Measurements from ENCODE around the gene TTLL10. TPM values are rescaled to one million over a fixed set of nuclear protein-coding genes. Genes with fewer than 3 reads are reported as not detected.
"Not testable (repeated sequence)": the region's sequence is repeated elsewhere in the genome, so short reads cannot be mapped to it uniquely, and the experiment has no call there.

The TTLL10 gene
- polyA plus RNA-seq, 1 donor from 2014 or later, result not detected

DNA sequence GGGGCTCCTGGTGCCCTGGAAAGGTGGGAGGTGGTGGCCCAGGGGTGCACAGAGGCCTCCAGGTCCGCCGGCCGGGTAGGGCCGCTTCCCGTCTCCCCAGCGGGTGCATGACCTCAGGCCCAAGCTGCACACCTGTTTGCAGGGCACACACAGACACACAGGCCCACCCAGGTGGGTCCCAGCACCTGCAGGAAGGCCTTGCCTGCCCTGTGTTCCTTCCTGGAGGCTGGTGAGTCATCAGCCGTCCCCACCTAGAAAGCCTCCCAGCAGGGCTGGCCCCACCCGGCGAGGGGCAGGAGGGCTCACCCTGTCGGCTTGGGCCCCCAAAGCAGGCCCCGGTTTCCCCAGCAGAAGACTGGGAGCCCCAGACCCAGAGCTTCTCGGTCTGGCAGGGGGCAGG lies 23.6 kb upstream of the TTLL10 start:
- H3K36me3 ChIP-seq (ENCODE audit: insufficient read depth, low read length), result no peaks in the 10 kb centered on the region
- H3K9me3 ChIP-seq (ENCODE audit: low read length), result no peaks in the 10 kb centered on the region
- H3K27ac ChIP-seq (ENCODE audit: low read length), result no peak overlapping the region
- no peak for TF ChIP-seq EP300 (conservative IDR thresholded peaks at IDR 0.05; ENCODE audit: poor library complexity, severe bottlenecking)
- TF ChIP-seq MXI1 (conservative IDR thresholded peaks at IDR 0.05; ENCODE audit: poor library complexity, severe bottlenecking), result no peak
- TF ChIP-seq POLR2AphosphoS5 (IDR thresholded peaks at IDR 0.05), result no peak
- no peak for TF ChIP-seq SMC3 (conservative IDR thresholded peaks at IDR 0.05; ENCODE audit: poor library complexity)
- TF ChIP-seq EZH2 (IDR thresholded peaks at IDR 0.05; ENCODE audit: borderline replicate concordance, insufficient read depth, low read length, poor library complexity, severe bottlenecking), result no peak
- TF ChIP-seq, protein P1, sequence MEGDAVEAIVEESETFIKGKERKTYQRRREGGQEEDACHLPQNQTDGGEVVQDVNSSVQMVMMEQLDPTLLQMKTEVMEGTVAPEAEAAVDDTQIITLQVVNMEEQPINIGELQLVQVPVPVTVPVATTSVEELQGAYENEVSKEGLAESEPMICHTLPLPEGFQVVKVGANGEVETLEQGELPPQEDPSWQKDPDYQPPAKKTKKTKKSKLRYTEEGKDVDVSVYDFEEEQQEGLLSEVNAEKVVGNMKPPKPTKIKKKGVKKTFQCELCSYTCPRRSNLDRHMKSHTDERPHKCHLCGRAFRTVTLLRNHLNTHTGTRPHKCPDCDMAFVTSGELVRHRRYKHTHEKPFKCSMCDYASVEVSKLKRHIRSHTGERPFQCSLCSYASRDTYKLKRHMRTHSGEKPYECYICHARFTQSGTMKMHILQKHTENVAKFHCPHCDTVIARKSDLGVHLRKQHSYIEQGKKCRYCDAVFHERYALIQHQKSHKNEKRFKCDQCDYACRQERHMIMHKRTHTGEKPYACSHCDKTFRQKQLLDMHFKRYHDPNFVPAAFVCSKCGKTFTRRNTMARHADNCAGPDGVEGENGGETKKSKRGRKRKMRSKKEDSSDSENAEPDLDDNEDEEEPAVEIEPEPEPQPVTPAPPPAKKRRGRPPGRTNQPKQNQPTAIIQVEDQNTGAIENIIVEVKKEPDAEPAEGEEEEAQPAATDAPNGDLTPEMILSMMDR (IDR thresholded peaks at IDR 0.05; ENCODE audit: poor library complexity, severe bottlenecking), result no peak
- TF ChIP-seq, protein P2, sequence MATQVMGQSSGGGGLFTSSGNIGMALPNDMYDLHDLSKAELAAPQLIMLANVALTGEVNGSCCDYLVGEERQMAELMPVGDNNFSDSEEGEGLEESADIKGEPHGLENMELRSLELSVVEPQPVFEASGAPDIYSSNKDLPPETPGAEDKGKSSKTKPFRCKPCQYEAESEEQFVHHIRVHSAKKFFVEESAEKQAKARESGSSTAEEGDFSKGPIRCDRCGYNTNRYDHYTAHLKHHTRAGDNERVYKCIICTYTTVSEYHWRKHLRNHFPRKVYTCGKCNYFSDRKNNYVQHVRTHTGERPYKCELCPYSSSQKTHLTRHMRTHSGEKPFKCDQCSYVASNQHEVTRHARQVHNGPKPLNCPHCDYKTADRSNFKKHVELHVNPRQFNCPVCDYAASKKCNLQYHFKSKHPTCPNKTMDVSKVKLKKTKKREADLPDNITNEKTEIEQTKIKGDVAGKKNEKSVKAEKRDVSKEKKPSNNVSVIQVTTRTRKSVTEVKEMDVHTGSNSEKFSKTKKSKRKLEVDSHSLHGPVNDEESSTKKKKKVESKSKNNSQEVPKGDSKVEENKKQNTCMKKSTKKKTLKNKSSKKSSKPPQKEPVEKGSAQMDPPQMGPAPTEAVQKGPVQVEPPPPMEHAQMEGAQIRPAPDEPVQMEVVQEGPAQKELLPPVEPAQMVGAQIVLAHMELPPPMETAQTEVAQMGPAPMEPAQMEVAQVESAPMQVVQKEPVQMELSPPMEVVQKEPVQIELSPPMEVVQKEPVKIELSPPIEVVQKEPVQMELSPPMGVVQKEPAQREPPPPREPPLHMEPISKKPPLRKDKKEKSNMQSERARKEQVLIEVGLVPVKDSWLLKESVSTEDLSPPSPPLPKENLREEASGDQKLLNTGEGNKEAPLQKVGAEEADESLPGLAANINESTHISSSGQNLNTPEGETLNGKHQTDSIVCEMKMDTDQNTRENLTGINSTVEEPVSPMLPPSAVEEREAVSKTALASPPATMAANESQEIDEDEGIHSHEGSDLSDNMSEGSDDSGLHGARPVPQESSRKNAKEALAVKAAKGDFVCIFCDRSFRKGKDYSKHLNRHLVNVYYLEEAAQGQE (IDR thresholded peaks at IDR 0.05; ENCODE audit: borderline replicate concordance), result no peak
- TF ChIP-seq TAF1 (IDR thresholded peaks at IDR 0.05; ENCODE audit: low read depth), result no peak
- no peak for TF ChIP-seq RAD21 (conservative IDR thresholded peaks at IDR 0.05)
- no peaks in the 10 kb centered on the region for H4K20me1 ChIP-seq (ENCODE audit: insufficient read depth)
- no peak overlapping the region for H2AFZ ChIP-seq (ENCODE audit: low read depth, low read length)
- H3K79me2 ChIP-seq (replicated peaks; ENCODE audit: insufficient read depth, low read length), result no peaks in the 10 kb centered on the region
- H3K27me3 ChIP-seq (ENCODE audit: insufficient read depth, low read depth, low read length), result no peaks in the 10 kb centered on the region
- H3K4me2 ChIP-seq (ENCODE audit: low read length), result no peak overlapping the region
- no peaks in the 10 kb centered on the region for H3K9me2 ChIP-seq (ENCODE audit: insufficient read depth, low read length)
- H3K9ac ChIP-seq (ENCODE audit: low read length), result no peak overlapping the region
- H3K4me3 ChIP-seq (ENCODE audit: low read length), result no peak overlapping the region
- no peaks in the 10 kb centered on the region for H3F3A ChIP-seq (ENCODE audit: insufficient read depth, low read length, poor library complexity, severe bottlenecking)

DNA sequence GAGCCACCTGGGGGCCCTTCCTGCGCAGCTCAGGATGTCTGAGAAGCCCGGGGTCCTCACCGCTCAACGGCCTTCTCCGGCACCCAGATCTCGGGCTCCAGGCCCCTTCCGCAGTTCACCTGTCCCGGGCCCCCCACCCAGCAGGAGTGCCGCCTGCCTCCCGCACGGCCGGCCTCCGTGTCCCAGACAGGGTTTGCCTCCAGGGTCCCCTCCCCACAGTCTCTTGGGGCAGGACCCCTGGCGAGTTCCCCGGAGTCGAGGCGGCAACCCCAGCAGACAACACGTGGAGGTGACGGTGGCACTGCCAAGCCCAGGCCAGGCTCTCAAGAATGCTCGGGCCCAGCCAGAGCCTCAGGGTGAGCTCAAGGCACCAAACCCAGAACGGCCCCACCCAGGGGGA lies 22.4 kb upstream of the TTLL10 start:
- no peaks in the 10 kb centered on the region for H3K27me3 ChIP-seq (ENCODE audit: insufficient read depth, low read depth, low read length)
- H3K36me3 ChIP-seq (ENCODE audit: insufficient read depth, low read length), result no peaks in the 10 kb centered on the region
- no peaks in the 10 kb centered on the region for H3K79me2 ChIP-seq (replicated peaks; ENCODE audit: insufficient read depth, low read length)
- no peak overlapping the region for H3K4me3 ChIP-seq (ENCODE audit: low read length)
- H3F3A ChIP-seq (ENCODE audit: insufficient read depth, low read length, poor library complexity, severe bottlenecking), result no peaks in the 10 kb centered on the region
- H3K27ac ChIP-seq (ENCODE audit: low read length), result no peak overlapping the region
- no peak overlapping the region for H3K4me2 ChIP-seq (ENCODE audit: low read length)
- no peaks in the 10 kb centered on the region for H4K20me1 ChIP-seq (ENCODE audit: insufficient read depth)
- no peak overlapping the region for H2AFZ ChIP-seq (ENCODE audit: low read depth, low read length)
- H3K9me3 ChIP-seq (ENCODE audit: low read length), result no peaks in the 10 kb centered on the region
- no peak overlapping the region for H3K9ac ChIP-seq (ENCODE audit: low read length)
- TF ChIP-seq, protein P1 (IDR thresholded peaks at IDR 0.05; ENCODE audit: poor library complexity, severe bottlenecking), result no peak
- no peak for TF ChIP-seq EZH2 (IDR thresholded peaks at IDR 0.05; ENCODE audit: borderline replicate concordance, insufficient read depth, low read length, poor library complexity, severe bottlenecking)
- TF ChIP-seq EP300 (conservative IDR thresholded peaks at IDR 0.05; ENCODE audit: poor library complexity, severe bottlenecking), result no peak
- no peak for TF ChIP-seq RAD21 (conservative IDR thresholded peaks at IDR 0.05)
- no peak for TF ChIP-seq MXI1 (conservative IDR thresholded peaks at IDR 0.05; ENCODE audit: poor library complexity, severe bottlenecking)
- no peak for TF ChIP-seq POLR2AphosphoS5 (IDR thresholded peaks at IDR 0.05)
- TF ChIP-seq, protein P2 (IDR thresholded peaks at IDR 0.05; ENCODE audit: borderline replicate concordance), result no peak
- TF ChIP-seq SMC3 (conservative IDR thresholded peaks at IDR 0.05; ENCODE audit: poor library complexity), result no peak
- no peak for TF ChIP-seq TAF1 (IDR thresholded peaks at IDR 0.05; ENCODE audit: low read depth)
- no peaks in the 10 kb centered on the region for H3K9me2 ChIP-seq (ENCODE audit: insufficient read depth, low read length)

DNA sequence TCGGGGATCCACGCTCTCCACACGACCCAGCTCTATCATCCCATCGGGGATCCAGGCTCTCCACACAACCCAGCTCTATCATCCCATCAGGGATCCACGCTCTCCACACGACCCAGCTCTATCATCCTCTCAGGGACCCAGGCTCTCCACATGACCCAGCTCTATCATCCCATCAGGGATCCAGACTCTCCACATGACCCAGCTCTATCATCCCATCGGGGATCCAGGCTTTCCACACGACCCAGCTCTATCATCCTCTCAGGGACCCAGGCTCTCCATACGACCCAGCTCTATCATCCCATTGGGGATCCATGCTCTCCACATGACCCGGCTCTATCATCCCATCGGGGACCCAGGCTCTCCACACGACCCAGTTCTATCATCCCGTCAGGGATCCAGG lies 21.2 kb upstream of the TTLL10 start:
- H4K20me1 ChIP-seq (ENCODE audit: insufficient read depth); H3K36me3 ChIP-seq (ENCODE audit: insufficient read depth, low read length); H3F3A ChIP-seq (ENCODE audit: insufficient read depth, low read length, poor library complexity, severe bottlenecking); H3K9me2 ChIP-seq (ENCODE audit: insufficient read depth, low read length); H3K9ac ChIP-seq (ENCODE audit: low read length); H3K4me3 ChIP-seq (ENCODE audit: low read length); H2AFZ ChIP-seq (ENCODE audit: low read depth, low read length); H3K4me2 ChIP-seq (ENCODE audit: low read length); H3K27ac ChIP-seq (ENCODE audit: low read length); H3K79me2 ChIP-seq (replicated peaks; ENCODE audit: insufficient read depth, low read length); H3K27me3 ChIP-seq (ENCODE audit: insufficient read depth, low read depth, low read length); H3K9me3 ChIP-seq (ENCODE audit: low read length): not testable (repeated sequence)
